EH (cell line): ENCODE data around the gene OR56A3.
"Not testable (repeated sequence)": the region's sequence is repeated elsewhere in the genome, so short reads cannot be mapped to it uniquely, and the experiment has no call there.

Experiments used
- DNase-seq: peaks from one replicate; pipeline ENCODE4 v3.0.0-alpha.2; 2015; ENCODE audit warnings: low read depth

Gene OR56A3, protein sequence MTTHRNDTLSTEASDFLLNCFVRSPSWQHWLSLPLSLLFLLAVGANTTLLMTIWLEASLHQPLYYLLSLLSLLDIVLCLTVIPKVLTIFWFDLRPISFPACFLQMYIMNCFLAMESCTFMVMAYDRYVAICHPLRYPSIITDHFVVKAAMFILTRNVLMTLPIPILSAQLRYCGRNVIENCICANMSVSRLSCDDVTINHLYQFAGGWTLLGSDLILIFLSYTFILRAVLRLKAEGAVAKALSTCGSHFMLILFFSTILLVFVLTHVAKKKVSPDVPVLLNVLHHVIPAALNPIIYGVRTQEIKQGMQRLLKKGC

DNA sequence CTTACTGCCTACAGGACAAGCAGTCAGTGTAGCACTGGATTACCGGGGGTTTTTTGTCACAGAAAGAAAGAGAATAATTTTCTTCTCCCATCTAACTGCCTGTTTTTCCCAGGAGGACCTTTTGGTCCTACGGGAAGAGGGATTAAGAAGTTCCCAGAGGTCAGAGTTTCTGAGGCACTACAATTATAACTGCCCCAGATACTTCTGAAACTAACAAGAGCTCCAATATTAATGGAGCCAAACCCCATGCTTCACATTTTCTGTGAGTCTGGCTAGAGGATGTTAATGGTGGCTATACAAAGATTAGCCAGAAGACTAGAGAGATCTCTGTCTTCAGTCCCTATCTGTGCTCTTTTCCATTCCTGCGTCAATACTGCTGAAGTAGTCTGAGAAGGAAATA is at the start of gene OR56A3:
OR56A3 (plus strand) TSS at position 301 of the 400 bp plus-strand sequence. CDS start 5,096 bp downstream, outside the sequence.
- DNase-seq = no peak

DNA sequence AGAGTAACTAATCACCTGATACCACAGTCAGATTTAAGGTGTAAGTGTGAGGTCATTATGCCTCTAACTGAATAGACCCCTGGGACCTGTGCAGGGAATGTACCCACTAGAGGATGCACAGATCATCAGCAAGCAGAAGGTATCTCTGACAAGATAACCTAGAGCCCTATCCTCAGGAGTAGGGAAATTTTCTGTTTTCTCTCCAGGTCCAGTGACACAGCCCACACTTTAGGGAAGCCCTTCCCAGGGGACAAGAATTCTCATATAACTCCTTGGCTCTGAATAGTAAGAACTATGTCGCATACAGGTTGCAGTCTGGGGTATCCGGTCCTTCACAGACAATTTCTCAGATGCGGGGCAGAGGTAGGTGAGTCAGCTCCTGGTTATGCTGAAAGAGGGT is 49.1 kb upstream of the OR56A3 start, which contains the start of gene OR52E5:
OR52E5 (plus strand) TSS at position 301 of the 400 bp plus-strand sequence. CDS start 7,569 bp downstream, outside the sequence.
- no peak for DNase-seq

DNA sequence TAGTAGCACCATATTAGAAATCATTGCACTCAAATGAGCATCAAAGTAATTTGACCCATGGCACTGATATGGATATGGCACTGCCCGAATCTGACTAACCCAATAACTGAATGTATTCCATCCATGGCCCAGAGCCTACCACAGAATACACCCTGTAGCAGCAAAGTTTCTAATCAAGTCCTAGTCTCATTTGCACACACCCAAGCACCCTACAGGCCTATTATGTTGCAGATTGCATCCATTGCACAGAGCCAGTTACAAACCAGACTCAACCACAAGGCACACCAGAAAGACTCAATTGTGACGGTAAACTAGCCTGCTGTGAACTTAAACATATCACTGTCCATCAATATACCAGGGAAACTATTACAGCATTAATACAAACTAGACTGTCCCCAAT is 42.5 kb upstream of the OR56A3 start:
- no peak for DNase-seq

DNA sequence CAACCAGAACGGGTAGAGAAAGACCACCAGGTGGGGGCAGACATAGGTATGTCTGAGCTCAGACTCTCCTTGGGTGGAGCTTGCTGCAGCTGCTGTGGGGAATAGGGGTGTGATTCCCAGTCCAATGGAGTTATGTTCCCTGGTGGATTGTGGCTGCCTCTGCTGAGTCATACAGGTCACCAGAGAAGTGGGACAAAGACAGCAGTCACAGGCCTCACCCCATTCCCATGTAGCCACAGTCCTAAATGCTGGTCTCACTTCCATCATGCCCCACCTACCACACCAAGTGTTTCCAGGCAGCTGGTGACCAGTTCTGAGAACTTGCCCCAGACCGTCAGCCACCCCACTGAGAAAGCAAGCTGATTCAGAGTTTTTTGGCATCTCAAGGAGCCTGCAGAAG is 31.5 kb upstream of the OR56A3 start:
- no peak for DNase-seq

DNA sequence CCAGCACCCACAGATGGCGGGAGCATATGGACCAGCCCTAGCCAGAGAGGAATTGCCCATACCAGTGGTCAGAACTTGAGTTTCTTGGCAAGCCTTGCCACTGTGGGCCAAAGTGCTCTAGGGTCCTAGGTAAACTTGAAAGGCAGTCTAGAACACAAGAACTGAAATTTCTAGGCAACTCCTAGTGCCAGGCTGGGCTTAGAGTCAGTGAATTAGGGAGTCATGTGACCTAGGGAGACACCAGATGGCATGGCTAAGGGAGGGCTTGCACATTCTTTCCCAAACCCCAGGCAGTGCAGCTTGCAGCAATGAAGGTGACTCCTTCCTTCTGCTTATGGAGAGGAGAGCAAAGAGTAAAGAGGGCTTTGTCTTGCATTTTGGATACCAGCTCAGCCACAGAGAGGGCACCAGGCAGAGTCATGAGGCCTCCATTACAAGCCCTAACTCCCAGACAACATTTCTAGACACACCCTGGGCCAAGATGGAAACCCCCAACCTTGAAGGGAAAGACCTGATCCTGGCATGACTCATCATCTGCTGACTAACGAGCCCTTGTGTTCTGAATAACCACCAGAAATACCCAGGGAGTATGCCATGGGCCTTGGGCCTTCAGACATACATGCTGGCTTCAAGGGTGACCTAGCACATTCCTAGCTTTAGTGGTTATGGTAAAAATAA is 19.2 kb upstream of the OR56A3 start:
- DNase-seq = no peak

DNA sequence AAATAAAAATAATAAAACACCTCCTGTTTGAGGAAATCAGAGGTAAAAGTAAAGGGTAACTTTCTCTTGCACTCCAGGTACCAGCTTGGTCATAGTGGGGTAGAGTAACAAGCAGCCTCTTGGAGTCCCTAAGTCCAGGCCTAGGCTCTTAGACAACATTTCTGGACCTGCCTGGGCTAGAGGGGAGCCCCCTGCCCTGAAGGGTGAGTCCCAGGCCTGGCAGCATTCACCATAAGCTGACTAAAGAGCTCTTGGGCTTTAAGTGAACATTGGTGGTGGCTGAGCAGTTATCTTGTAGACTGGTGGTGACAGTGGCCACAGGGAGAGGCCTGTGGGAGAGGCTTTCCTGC is 18.6 kb upstream of the OR56A3 start:
- no peak for DNase-seq

DNA sequence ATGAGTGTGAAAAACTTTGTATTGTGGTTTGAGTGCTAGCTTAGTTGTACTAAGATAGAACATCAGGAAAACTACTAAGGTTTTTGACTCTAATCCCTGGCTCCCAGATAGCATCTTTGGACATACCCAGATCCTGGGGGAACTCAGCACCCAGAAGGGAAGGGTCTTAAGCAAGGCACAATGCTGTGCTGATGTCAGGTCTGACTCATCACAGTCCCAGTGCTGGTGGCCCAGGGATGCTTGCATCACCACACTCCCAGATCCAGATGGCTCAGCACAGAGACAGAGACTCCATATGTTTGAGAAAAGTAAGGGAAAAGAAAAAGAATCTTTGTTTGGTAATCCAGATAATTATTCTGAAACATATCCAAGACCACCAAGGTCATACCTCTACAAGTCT is 18.3 kb upstream of the OR56A3 start:
- no peak for DNase-seq

DNA sequence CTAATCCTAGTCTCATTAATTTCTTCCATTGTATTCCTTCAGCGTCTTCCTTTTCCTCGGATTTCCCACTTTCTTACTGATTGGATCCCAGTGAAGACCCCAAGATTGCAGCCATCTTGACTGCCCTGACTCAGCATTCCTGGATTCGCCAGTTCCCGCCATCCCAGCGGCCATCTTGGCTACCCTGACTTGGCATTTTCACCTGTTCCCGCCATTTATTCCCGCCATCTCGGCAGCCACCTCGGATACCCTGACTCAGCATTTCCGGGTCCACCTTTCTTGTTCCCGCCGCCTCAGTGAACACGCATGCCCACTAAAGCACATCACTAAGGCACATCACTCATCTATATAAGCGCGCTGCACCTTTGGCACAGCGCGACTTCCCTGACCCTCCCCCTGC is 13.8 kb upstream of the OR56A3 start:
- no peak for DNase-seq

DNA sequence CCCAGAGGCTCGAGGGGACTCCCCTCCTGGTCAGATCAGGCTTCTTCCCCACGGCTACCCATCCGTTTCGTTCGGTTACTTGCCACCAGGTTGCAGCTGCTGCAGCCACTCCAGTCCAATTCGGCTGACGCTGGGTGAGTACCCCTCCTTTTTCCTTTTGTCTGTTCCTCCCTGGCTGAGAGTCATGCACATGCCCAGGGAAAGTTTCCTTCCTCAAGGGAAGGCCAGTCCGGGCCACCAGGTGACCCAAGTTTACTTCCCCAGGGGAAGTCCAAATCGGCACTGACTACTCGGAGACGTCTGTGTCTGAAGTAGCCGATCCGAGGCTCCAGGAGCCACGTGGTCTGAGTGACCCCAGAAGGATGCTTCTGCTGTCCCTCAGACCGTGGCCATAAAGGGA is 13.2 kb upstream of the OR56A3 start:
- no peak for DNase-seq

DNA sequence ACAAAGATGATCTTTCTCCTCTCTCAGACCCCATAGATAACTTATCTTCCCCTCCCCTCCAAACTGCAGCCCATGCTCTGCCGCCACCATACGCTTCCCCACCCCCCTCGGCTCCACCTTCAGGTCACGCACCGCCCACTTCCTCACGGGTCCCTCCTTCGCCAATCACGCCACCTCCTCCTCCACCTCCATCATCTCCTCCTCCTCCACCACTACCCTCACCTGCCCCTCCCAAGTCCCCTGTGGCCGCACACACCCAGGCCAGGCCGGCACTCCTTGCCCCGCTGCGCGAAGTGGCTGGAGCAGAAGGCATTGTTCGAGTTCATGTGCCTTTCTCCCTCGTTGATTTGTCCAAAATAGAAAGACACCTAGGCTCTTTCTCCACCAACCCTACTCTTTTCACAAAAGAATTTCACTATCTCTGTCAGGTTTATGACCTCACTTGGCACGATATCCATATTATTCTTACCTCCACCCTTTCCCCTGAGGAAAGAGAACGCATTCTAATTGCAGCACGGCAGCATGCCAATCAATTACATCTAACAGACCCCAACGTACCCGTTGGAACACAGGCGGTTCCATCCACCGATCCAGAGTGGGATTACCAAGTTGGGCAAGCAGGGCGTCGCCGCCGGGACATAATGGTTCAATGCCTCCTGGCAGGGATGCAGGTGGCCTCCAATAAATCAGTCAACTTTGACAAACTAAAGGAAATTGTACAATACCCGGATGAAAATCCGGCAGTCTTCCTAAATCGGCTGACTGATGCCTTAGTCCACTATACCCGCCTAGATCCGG is 12.3 kb upstream of the OR56A3 start:
- DNase-seq = no peak

DNA sequence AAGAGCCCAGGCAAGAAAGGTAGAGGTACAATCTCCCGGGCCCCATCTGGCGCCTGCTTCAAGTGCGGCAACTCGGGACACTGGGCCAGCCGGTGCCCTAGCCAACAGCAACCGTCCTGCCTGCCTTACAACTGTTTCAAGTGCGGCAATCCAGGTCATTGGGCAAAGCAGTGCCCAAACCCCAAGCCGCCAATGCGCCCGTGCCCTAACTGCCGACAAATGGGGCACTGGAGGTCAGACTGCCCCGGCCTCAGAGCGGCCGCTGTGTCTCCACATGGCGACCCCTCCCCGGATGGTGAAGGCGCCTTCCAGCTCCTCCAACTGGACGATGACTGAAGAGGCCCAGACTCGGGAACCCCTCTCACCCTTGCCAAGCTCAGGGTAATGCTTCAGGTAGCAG is 11.4 kb upstream of the OR56A3 start:
- DNase-seq = no peak

DNA sequence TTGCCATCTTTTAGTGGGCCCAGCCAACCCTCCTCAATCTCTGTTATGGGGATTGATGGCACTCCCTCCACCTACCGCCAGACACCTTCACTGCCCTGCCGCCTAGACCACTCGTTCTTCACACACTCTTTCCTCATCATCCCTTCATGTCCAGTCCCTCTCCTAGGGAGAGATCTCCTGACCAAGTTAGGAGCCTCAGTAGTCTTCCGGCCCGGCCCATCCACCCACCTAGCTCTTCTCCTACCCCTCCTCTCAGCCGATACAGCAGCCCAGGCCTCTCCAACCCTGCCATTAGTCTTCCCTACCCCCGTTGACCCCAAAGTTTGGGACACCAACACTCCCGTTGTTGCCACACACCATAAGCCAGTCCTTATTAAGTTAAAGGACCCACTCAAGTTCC is 11.0 kb upstream of the OR56A3 start:
- no peak for DNase-seq

DNA sequence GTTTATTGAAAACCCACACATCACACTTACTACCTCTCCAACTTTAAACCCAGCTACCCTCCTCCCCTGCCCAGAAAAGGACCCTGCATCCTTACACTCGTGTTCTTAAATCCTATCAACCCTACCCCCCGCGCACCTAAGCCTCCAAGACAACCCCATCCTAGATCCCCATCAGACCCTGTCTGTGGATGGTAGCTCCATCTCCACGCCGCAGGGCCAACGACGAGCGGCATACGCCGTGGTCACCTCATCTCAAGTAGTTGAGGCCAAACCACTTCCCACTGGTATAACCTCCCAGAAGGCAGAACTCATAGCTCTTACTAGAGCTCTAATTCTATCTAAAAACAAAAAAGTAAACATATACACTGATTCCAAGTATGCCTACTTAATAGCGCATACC is 9.4 kb upstream of the OR56A3 start:
- DNase-seq = no peak

DNA sequence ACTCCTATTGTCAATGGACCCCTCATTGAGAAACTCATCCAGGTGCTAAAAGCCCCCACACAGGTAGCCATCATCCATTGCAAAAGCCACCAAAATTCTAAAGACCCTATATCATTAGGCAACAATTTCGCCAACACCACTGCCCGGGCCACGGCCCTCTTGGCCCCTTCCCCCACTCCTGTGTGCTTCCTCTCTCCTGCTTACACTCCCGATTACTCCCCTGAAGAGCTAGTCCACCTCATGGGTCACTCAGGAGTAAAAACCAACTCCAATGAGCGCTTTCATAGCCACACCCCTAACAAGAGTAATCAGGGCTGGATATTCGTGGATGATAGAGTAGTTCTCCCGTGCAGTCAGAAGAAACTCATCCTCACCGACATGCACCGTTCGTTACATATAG is 8.9 kb upstream of the OR56A3 start:
- no peak for DNase-seq

DNA sequence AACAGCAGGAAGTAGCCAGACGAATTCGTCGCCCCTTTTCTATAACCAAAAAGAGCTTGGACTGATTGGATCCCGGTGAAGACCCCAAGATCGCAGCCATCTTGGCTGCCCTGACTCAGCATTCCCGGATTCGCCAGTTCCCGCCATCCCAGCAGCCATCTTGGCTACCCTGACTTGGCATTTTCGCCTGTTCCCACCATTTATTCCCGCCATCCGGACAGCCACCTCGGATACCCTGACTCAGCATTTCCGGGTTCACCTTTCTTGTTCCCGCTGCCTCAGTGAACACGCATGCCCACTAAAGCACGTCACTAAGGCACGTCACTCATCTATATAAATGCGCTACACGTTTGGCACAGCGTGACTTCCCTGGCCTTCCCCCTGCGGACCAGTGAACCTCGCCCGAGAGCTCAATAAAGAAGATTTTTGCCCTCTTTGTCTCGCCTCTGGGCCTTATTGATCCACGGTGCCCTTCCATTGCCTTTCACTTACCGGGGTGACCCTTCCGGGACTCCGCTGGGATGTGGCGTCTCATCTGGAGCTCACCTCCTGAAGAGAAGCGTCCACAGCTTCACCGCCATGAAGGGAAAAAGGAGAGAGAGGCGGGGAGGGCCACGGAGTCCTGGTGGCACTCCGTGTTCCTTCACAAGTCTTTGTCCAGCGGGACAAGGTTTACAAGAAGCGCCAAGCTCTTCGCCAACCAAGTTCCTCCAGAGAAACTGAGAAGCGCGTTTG is 4.0 kb upstream of the OR56A3 start:
- DNase-seq = no peak

DNA sequence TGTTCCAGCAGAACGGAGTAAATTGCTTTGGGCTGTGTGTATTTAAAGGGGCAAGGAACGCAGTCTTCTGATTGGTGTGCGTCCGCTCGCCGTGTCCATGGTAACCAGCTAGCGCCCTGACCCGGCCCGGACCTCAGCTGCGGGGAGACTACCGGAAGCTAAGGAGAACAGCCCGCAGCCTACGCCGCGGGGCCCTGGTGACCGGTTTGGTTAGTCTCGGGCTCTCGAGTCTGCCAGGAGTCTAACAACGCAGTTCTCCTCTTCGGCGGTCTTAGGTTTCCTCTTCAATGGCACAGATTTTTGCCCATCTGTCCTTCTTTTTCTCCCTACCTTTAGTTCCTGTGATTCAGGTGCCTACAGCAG is 3.5 kb upstream of the OR56A3 start:
- DNase-seq = no peak

DNA sequence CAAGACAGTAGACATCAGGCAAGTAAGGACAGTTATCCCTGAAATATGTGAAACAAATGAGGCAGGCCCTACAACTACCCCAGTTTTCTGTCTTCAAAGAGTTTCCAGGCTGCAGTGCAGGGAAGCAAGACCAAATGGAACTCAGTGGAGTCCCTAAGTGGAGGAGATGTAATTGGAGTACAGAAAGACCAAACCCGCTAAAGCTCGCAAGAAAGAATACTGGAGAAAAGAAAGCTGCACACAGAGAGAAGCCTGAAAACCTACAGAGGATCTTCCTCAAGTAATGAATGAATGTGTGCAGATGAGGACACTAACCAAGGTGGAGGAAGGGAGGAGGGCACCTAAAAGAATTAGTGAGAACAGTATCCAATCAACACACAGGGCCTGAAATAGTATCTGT is 1.3 kb upstream of the OR56A3 start:
- no peak for DNase-seq

DNA sequence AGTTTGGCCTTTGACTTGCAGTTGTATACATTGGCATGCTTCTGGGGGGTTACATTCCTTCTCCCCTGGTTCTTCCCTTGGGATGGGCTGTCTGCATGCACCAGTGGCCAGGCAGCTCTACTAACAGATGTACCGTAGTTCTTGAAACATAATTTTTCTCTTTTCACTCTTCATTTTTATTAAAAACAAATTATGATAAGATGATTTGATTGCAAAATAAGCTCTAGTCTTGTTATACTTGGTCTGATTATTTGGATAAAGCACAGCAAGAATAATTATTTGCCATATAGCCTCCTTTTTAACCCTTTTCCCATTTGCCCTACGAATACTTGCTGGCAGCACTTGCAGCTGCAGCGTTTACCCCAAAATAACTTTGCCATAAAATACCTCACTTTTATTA is 13.5 kb downstream of the OR56A3 start:
- no peak for DNase-seq

DNA sequence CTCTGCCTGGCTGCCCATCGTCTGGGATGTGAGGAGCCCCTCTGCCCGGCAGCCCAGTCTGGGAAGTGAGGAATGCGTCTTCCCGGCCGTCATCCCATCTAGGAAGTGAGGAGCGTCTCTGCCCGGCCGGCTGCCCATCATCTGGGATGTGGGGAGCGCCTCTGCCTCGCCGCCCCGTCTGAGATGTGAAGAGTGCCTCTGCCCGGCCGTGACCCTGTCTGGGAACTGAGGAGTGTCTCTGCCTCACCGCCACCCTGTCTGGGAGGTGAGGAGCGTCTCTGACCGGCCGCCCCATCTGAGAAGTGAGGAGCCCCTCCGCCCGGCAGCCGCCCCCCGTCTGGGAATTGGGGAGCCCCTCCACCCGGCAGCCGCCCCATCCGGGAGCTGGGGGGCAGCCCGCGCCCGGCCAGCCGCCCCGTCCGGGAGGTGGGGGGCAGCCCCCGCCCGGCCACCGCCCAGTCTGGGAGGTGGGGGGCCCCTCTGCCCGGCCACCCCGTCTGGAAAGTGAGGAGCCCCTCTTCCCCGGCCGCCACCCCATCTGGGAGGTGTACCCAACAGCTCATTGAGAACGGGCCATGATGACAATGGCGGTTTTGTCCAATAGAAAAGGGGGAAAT is 18.8 kb downstream of the OR56A3 start:
- DNase-seq = not testable (repeated sequence)

DNA sequence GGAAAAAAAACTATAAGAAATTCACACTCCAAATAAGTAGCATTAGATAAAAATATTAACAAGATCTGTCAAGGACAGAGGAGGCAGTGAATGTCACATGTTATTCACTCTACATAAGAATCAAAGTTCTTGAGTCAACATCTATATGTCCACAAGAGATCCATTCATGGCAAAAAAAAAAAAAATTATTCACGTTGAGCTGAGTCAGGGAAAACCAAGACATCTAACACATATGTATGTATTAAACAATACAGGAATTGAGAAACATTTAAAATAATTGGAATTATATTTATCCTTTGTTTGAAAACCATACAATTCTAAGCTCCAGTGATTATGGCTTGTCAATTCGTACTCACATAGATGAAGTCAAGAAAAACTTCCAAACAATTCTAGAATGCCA is 24.9 kb downstream of the OR56A3 start:
- no peak for DNase-seq

DNA sequence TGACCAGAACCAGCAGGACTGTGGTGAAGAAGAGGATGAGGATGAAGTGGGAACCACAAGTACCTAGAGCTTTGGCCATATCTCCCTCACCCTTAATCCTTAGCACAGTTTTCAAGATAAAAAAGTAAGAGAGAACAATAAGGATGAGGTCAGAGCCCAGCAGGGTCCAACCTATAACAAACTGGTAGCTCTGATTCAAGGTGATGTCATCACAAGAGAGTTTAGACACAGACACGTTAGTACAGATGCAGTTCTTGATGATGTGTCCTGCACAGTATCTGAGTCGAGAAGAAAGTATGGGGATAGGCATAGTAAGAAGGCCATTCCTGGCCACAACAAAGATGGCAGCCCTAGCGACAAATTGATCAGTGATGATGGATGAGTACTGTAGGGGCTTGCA is 25.7 kb downstream of the OR56A3 start:
- DNase-seq = no peak

DNA sequence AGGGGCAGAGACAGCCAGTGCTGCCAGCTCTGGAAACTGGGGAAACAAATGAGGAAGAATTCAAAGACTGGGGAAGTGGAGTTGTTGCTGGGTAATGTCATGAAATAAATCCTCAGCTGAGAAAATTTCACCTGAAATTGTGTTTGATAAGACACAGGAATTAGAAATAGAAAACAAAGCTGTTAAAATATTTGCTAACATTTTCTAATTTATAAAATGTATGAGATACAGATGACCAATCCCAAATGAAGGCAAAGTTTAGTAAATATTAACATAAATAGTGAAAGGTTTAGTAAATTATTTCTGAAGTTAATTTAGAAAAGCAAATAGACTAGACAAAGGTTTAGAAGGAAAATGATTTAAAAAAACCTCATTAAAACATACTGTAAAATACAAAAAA is 26.3 kb downstream of the OR56A3 start, which contains the start of gene OR56A5:
OR56A5 (minus strand) TSS at position 101 of the 400 bp plus-strand sequence; CDS start at position 101, 0 bp downstream.
- DNase-seq = no peak
